ENCODE measurements around the gene DENR. TPM values are rescaled to one million over a fixed set of nuclear protein-coding genes. Genes with fewer than 3 reads are reported as not detected.

The DENR gene
- total RNA-seq, 2 experiments from 2014 or later, result 42.4 to 81.8 TPM

- Histone ChIP-seq H3K79me2 (ENCODE audit: insufficient read depth, low read depth, low read length) (no peaks in the 10 kb centered on the region), H3K4me1 (ENCODE audit: insufficient read depth, low read length, poor library complexity, severe bottlenecking) (peaks cover 43% of the 10 kb centered on the region), H2AFZ (ENCODE audit: low read length) (peak overlapping the region; percentile 85; the same call in 1 of the 2 replicates), H3K9me3 (ENCODE audit: low read length) (no peaks in the 10 kb centered on the region), H4K20me1 (ENCODE audit: insufficient read depth, low read length) (no peaks in the 10 kb centered on the region), H3K9me2 (ENCODE audit: insufficient read depth, low read length) (no peaks in the 10 kb centered on the region), H3K27ac (ENCODE audit: low read depth, low read length, poor library complexity, severe bottlenecking) (no peak overlapping the region), H3K36me3 (ENCODE audit: insufficient read depth, low read length) (no peaks in the 10 kb centered on the region), H3K4me2 (ENCODE audit: low read length) (peak overlapping the region; percentile 80), H3K4me3 (ENCODE audit: low read depth, low read length, poor library complexity, severe bottlenecking) (no peak overlapping the region)
- no peak for DNase-seq (ENCODE audit: low spot score)
- TF ChIP-seq EZH2phosphoT487 (IDR thresholded peaks at IDR 0.05; ENCODE audit: borderline replicate concordance, low read depth, low read length) (no peak), CTCF (conservative IDR thresholded peaks at IDR 0.05; ENCODE audit: low read length) (no peak)
- intact Hi-C loops (cut with micrococcal nuclease; ENCODE audit: unreplicated experiment), result no loop called here
- CTCF ChIA-PET (ENCODE audit: unreplicated experiment), result no interaction called here
- POLR2A ChIA-PET, result interaction anchor here (0.5 to 1.6 kb wide), 5 partner anchors 45 to 472 kb away, joined by 3 to 5 read pairs (median 4); no protein-coding TSS in a partner anchor
- BruUV-seq (replicated peaks), result no TSS peak
Measured at GRCh38 chr12:122820138-122820537, 67.5 kb downstream of the DENR start.

Small RNA genes within 50 kb of the gene (small RNA-seq; reads per million reads assigned to genes)
- gene AC026333.2, result not detected
- gene RF00019, result not detected

Other genes with a start within 250 kb of the DENR start
- gene RSRC2, start 225.9 kb upstream of the DENR start, total RNA-seq (2014; rRNA removed; shearing (Covaris generic)), result 91.7 and 125 TPM in 2 replicates
- 131 and 132 TPM in 2 replicates for gene RSRC2, start 225.9 kb upstream of the DENR start, total RNA-seq (2022)
- gene KNTC1, start 225.6 kb upstream of the DENR start, total RNA-seq (2014; rRNA removed; shearing (Covaris generic)), result 138 and 170 TPM in 2 replicates
- 195 and 253 TPM in 2 replicates for gene KNTC1, start 225.6 kb upstream of the DENR start, total RNA-seq (2022)
- gene HCAR2, start 49.5 kb upstream of the DENR start, total RNA-seq (2014; rRNA removed; shearing (Covaris generic)), result not detected in 2 replicates
- not detected in 2 replicates for gene HCAR2, start 49.5 kb upstream of the DENR start, total RNA-seq (2022)
- gene HCAR3, start 36.0 kb upstream of the DENR start, total RNA-seq (2014; rRNA removed; shearing (Covaris generic)), result not detected in 2 replicates
- gene HCAR3, start 36.0 kb upstream of the DENR start, total RNA-seq (2022), result not detected in 2 replicates
- gene HCAR1, start 22.0 kb upstream of the DENR start, total RNA-seq (2014; rRNA removed; shearing (Covaris generic)), result 0.06 TPM in 1 of 2 replicates, not detected in the other
- gene HCAR1, start 22.0 kb upstream of the DENR start, total RNA-seq (2022), result 0.07 TPM in 1 of 2 replicates, not detected in the other
- 1.6 and 1.8 TPM in 2 replicates for gene CCDC62, start 21.7 kb downstream of the DENR start, total RNA-seq (2014; rRNA removed; shearing (Covaris generic))
- gene CCDC62, start 21.7 kb downstream of the DENR start, total RNA-seq (2022), result 1.2 and 1.5 TPM in 2 replicates
- gene HIP1R, start 82.6 kb downstream of the DENR start, total RNA-seq (2014; rRNA removed; shearing (Covaris generic)), result 59.6 and 66.4 TPM in 2 replicates
- 56.5 and 70.2 TPM in 2 replicates for gene HIP1R, start 82.6 kb downstream of the DENR start, total RNA-seq (2022)
- gene VPS37B, start 143.3 kb downstream of the DENR start, total RNA-seq (2014; rRNA removed; shearing (Covaris generic)), result 1.5 and 2.5 TPM in 2 replicates
- 1.7 and 1.8 TPM in 2 replicates for gene VPS37B, start 143.3 kb downstream of the DENR start, total RNA-seq (2022)
- gene ABCB9, start 213.6 kb downstream of the DENR start, total RNA-seq (2014; rRNA removed; shearing (Covaris generic)), result 4.0 and 7.0 TPM in 2 replicates
- 6.8 and 7.9 TPM in 2 replicates for gene ABCB9, start 213.6 kb downstream of the DENR start, total RNA-seq (2022)
- gene OGFOD2, start 222.4 kb downstream of the DENR start, total RNA-seq (2014; rRNA removed; shearing (Covaris generic)), result 13.1 and 17.8 TPM in 2 replicates
- 25.0 and 25.8 TPM in 2 replicates for gene OGFOD2, start 222.4 kb downstream of the DENR start, total RNA-seq (2022)
- 263 and 329 TPM in 2 replicates for gene ARL6IP4, start 227.9 kb downstream of the DENR start, total RNA-seq (2014; rRNA removed; shearing (Covaris generic))
- gene ARL6IP4, start 227.9 kb downstream of the DENR start, total RNA-seq (2022), result 213 and 228 TPM in 2 replicates

Data from OCI-LY7 (cell line).